COR-L47 (cell line): ENCODE data around the gene ACSF3.
A peak's percentile ranks its signal among the peaks of the same experiment; 100 is the strongest.
"Not testable (repeated sequence)": the region's sequence is repeated elsewhere in the genome, so short reads cannot be mapped to it uniquely, and the experiment has no call there.

Experiments used
- DNase-seq: peaks from one replicate; lab custom pipeline; 2025; lab: John Stamatoyannopoulos, UW

The ACSF3 gene

GRCh38 chr16:89073346-89074071, 20.1 kb upstream of the ACSF3 start:
- no peak for DNase-seq

GRCh38 chr16:89074072-89074674, 19.5 kb upstream of the ACSF3 start:
- not testable (repeated sequence) for DNase-seq

- no peak for DNase-seq
These were observed 18.6 kb upstream of the ACSF3 start for GRCh38 chr16:89074803-89075688.

- no peak for DNase-seq
These were observed 17.5 kb upstream of the ACSF3 start for GRCh38 chr16:89076159-89076558.

- DNase-seq: no peak
These were observed 16.6 kb upstream of the ACSF3 start for GRCh38 chr16:89077076-89077475.

GRCh38 chr16:89078172-89078571, 15.5 kb upstream of the ACSF3 start:
- no peak for DNase-seq

GRCh38 chr16:89079434-89079980, 14.1 kb upstream of the ACSF3 start:
- DNase-seq: no peak

GRCh38 chr16:89080196-89080853, 13.3 kb upstream of the ACSF3 start:
- no peak for DNase-seq

- no peak for DNase-seq
These were observed 12.1 kb upstream of the ACSF3 start for GRCh38 chr16:89081556-89081955.

- DNase-seq: no peak
These were observed 9.2 kb upstream of the ACSF3 start for GRCh38 chr16:89084411-89084810.

- no peak for DNase-seq
These were observed 8.6 kb upstream of the ACSF3 start for GRCh38 chr16:89084814-89085612.

- DNase-seq: no peak
These were observed 7.9 kb upstream of the ACSF3 start for GRCh38 chr16:89085755-89086154.

GRCh38 chr16:89087922-89088497, 5.6 kb upstream of the ACSF3 start:
- DNase-seq: no peak

GRCh38 chr16:89089120-89089519, 4.5 kb upstream of the ACSF3 start:
- DNase-seq: no peak

GRCh38 chr16:89090182-89090630, 3.4 kb upstream of the ACSF3 start:
- DNase-seq: peak; percentile 68

- no peak for DNase-seq
These were observed 2.8 kb upstream of the ACSF3 start for GRCh38 chr16:89090669-89091426.

- no peak for DNase-seq
These were observed 1.6 kb upstream of the ACSF3 start for GRCh38 chr16:89092013-89092412.

GRCh38 chr16:89093252-89093601, 425 bp upstream of the ACSF3 start:
- not testable (repeated sequence) for DNase-seq

GRCh38 chr16:89094252-89094879, 714 bp downstream of the ACSF3 start:
- no peak for DNase-seq

GRCh38 chr16:89094880-89095258, 1.2 kb downstream of the ACSF3 start:
- DNase-seq: no peak
